Measurements from ENCODE around the gene ZNF407. TPM values are rescaled to one million over a fixed set of nuclear protein-coding genes. Genes with fewer than 3 reads are reported as not detected.

The ZNF407 gene
- total RNA-seq, 1 donor from 2014 or later: 9.0 TPM

GRCh38 chr18:74788657-74789056 is 191.0 kb downstream of the ZNF407 start:
- Histone ChIP-seq H3K27ac (no peak overlapping the region), H3K9ac (no peak overlapping the region), H3K4me2 (no peak overlapping the region), H2AFZ (replicated peaks) (no peak overlapping the region), H3K79me2 (ENCODE audit: low read depth) (no peaks in the 10 kb centered on the region), H4K20me1 (ENCODE audit: low read depth) (no peaks in the 10 kb centered on the region), H3K27me3 (no peaks in the 10 kb centered on the region), H3K9me3 (ENCODE audit: low read depth) (no peaks in the 10 kb centered on the region), H3K36me3 (no peaks in the 10 kb centered on the region), H3K4me1 (no peaks in the 10 kb centered on the region), H3K4me3 (no peak overlapping the region), H3F3A (ENCODE audit: low read depth) (no peaks in the 10 kb centered on the region)
- DNase-seq (ENCODE audit: low spot score): no peak
- TF ChIP-seq CTCF (IDR thresholded peaks at IDR 0.05): no peak
- no peak for TF ChIP-seq EZH2 (IDR thresholded peaks at IDR 0.05)
- no peak for TF ChIP-seq EZH2phosphoT487 (IDR thresholded peaks at IDR 0.05)
- Mint-ChIP-seq H3K4me3 (no peak overlapping the region), H3K4me1 (no peaks in the 10 kb centered on the region), H3K36me3 (no peaks in the 10 kb centered on the region), H3K27me3 (ENCODE audit: insufficient read depth, low read depth) (no peaks in the 10 kb centered on the region), H3K27ac (no peak overlapping the region), H3K9me3 (no peaks in the 10 kb centered on the region)

DNA sequence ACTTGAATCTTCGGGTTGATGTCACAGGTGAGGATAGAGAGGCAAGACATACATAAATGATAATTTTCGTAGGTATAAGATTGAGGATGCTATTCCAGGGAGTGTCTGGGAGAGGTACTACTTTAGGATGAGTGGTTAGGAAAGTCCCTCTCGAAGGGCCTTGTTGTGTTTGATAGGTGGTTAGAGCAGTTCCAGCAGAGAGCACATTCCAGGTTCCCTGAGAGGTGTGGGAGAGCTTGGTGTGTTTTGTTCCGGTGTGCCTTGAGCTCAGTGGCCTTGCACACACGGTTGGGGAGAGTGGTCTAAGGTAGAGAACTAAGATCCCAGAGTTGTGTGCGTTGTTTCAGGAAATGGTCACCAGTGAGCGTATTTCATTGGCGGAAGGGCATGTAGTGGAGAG is 191.4 kb downstream of the ZNF407 start:
- Histone ChIP-seq H2AFZ (replicated peaks) (no peak overlapping the region), H3K4me2 (no peak overlapping the region), H3K79me2 (ENCODE audit: low read depth) (no peaks in the 10 kb centered on the region), H3F3A (ENCODE audit: low read depth) (no peaks in the 10 kb centered on the region), H4K20me1 (ENCODE audit: low read depth) (no peaks in the 10 kb centered on the region), H3K27ac (no peak overlapping the region), H3K4me1 (no peaks in the 10 kb centered on the region), H3K9ac (no peak overlapping the region), H3K27me3 (no peaks in the 10 kb centered on the region), H3K9me3 (ENCODE audit: low read depth) (no peaks in the 10 kb centered on the region), H3K4me3 (no peak overlapping the region), H3K36me3 (no peaks in the 10 kb centered on the region)
- no peak for DNase-seq (ENCODE audit: low spot score)
- H3K4me1 Mint-ChIP-seq: no peaks in the 10 kb centered on the region
- no peaks in the 10 kb centered on the region for H3K9me3 Mint-ChIP-seq
- no peak overlapping the region for H3K4me3 Mint-ChIP-seq
- H3K27me3 Mint-ChIP-seq (ENCODE audit: insufficient read depth, low read depth): no peaks in the 10 kb centered on the region
- no peak overlapping the region for H3K27ac Mint-ChIP-seq
- H3K36me3 Mint-ChIP-seq: no peaks in the 10 kb centered on the region
- TF ChIP-seq CTCF (IDR thresholded peaks at IDR 0.05) (no peak), EZH2phosphoT487 (IDR thresholded peaks at IDR 0.05) (no peak), EZH2 (IDR thresholded peaks at IDR 0.05) (no peak)

DNA sequence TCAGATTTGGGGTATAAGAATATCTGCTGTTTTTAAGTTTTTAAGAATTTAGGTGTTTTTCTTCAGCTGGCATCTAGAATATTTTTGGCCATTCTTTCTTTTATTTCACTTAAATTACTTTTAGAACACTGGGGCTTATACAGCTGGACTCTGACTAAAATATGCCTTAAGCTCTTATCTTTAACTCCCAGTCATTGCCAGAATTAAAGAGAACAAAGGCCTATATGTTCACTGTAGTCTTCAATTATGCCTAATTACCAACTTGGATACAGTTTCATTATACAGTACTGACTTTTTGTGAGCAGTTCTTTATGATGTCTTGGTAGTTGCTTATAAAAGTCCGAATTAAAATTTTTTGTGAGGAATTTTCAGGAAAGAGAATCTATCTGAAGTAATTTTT is 192.8 kb downstream of the ZNF407 start:
- Mint-ChIP-seq H3K9me3 (no peaks in the 10 kb centered on the region), H3K4me1 (no peaks in the 10 kb centered on the region), H3K27ac (no peak overlapping the region), H3K4me3 (no peak overlapping the region), H3K27me3 (ENCODE audit: insufficient read depth, low read depth) (no peaks in the 10 kb centered on the region), H3K36me3 (no peaks in the 10 kb centered on the region)
- no peaks in the 10 kb centered on the region for H3K27me3 ChIP-seq
- no peak for DNase-seq (ENCODE audit: low spot score)
- no peaks in the 10 kb centered on the region for H3K79me2 ChIP-seq (ENCODE audit: low read depth)
- no peak overlapping the region for H3K27ac ChIP-seq
- no peaks in the 10 kb centered on the region for H3K36me3 ChIP-seq
- no peaks in the 10 kb centered on the region for H3F3A ChIP-seq (ENCODE audit: low read depth)
- no peaks in the 10 kb centered on the region for H3K4me1 ChIP-seq
- no peaks in the 10 kb centered on the region for H3K9me3 ChIP-seq (ENCODE audit: low read depth)
- H3K4me3 ChIP-seq: no peak overlapping the region
- no peaks in the 10 kb centered on the region for H4K20me1 ChIP-seq (ENCODE audit: low read depth)
- TF ChIP-seq CTCF (IDR thresholded peaks at IDR 0.05) (no peak), EZH2 (IDR thresholded peaks at IDR 0.05) (no peak), EZH2phosphoT487 (IDR thresholded peaks at IDR 0.05) (no peak)
- H3K4me2 ChIP-seq: no peak overlapping the region
- no peak overlapping the region for H2AFZ ChIP-seq (replicated peaks)
- H3K9ac ChIP-seq: no peak overlapping the region

Measured in neural progenitor cell (in vitro differentiated cells).